ENCODE data around the gene ANKRD31. TPM values are rescaled to one million over a fixed set of nuclear protein-coding genes. Genes with fewer than 3 reads are reported as not detected.

The ANKRD31 gene
- polyA plus RNA-seq, 4 donors = 0.48 to 0.67 (median 0.52) TPM

DNA sequence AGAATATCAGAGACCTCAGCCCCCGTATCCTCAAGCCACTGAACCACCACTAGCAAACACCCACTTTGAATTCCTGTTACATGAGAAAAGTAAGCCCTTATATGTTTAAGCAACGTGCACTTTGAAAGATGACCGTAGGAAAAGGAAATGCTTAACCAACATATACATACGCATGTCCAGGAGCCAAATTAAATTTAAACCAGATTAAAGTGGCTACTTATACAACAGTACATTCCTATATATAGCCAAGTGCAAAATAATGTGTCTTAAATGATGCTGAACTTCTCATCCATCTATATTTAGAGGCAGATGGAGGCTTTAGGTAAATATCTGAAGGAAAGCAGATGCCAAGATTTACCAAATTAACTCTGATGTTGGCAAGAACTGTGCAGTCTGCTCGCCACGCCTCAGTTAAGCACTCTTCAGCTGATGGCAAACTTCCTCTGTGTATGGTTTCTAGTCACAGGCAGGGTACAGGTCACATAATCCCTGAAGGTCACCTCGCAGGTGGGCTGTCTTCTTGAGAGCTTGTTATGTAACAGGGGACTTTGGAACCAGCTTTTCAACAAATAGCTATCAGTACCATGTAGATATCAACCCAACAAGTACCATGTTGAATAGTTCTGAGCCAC lies 192.9 kb downstream of the ANKRD31 start:
- DNase-seq (ENCODE audit: low read depth in 4 of 4, low spot score in 3 of 4) = no peak

- DNase-seq (ENCODE audit: low read depth in 4 of 4, low spot score in 3 of 4) = no peak
Measured at GRCh38 chr5:75042522-75042921, 194.2 kb downstream of the ANKRD31 start.

DNA sequence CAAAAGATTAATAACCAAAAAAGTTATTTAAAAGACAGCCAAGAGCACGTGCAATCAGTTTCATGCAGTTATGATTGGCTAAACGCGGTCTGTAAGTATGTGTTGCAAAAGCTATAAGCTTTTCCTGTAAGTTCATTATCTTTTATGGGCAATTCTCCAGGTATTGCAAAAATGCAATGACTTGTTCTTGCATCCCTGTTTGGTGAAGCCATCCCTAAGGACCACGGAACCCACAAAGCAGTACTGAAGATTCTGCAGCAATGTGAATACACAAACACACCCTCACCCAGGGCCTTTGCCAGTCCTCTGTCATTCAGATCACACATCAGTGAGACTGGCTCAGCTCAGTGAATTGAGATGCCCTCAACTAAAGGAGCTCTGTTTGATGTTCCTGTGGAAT lies 195.7 kb downstream of the ANKRD31 start:
- DNase-seq (ENCODE audit: low read depth in 4 of 4, low spot score in 3 of 4) = no peak

DNA sequence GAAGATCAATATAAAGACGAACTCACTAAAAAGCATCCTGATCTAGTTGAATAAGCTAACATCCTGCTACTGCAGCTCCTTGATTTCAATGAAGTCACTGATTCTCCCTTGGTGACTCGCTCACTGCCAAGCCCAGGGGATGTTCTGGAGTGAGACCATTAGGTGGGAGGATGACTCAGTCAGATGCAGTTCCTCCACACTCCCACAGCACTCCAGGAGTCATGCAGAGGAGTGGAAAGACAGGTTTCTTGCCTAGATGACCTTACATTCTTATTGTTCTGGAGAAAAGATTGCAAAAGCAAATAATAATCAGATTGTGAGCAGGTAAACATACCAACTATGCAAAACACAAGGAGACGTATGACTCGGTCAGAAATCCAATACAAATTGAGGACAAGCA lies 199.6 kb downstream of the ANKRD31 start:
- no peak for DNase-seq (ENCODE audit: low read depth in 4 of 4, low spot score in 3 of 4)

DNA sequence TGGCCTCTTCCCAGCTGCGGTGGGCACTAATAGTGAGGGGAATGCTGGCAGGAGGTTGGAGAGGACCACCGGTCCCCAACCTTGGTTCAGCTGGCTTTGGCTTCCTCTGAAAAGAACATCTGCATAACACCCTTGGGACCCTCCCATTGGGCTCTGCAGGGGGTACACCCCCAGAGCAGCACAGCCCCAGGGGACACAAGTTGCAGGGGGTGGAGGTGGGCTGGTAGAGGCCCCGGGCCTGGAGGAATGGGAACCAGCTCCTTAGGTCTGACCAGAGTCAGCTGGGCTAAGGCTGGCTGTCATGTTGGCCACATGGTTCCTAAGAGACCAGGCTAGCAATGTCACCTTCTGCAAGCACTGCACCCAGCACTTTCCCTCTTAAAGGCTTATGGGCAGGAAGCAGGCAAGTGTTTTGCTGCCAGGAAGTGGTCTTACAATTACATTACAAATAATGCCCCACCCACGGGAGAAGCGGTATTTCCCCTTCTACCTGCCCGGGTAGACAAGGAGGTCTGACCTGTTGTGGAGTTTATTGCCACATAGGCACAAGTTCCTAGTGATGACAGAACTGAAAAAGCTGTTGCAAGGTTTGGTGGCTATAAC lies 202.4 kb downstream of the ANKRD31 start:
- no peak for DNase-seq (ENCODE audit: low read depth in 4 of 4, low spot score in 3 of 4)

DNA sequence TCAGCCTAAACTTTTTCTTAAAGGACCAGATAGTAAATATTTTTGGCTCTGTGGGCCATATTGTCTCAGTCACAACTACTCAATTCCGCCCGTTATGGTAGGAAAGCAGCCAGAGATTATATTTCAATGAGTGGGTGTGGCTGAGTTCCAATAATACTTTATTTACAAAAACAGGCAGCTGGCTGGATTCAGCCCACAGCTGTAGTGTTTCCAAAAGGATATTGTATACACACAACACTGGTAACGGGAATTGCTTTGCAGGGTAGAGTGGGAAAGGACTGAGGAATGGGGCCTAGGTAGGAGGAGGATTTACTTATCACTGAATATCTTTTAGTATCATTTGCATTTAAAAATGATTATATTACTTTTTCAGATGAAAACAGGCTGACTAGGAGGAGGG lies 205.3 kb downstream of the ANKRD31 start:
- no peak for DNase-seq (ENCODE audit: low read depth in 4 of 4, low spot score in 3 of 4)

GRCh38 chr5:75028090-75028489 lies 208.6 kb downstream of the ANKRD31 start:
- no peak for DNase-seq (ENCODE audit: low read depth in 4 of 4, low spot score in 3 of 4)

- no peak for DNase-seq (ENCODE audit: low read depth in 4 of 4, low spot score in 3 of 4)
Measured at GRCh38 chr5:75023368-75024159, 213.1 kb downstream of the ANKRD31 start.

GRCh38 chr5:75021800-75022199 lies 214.9 kb downstream of the ANKRD31 start:
- DNase-seq (ENCODE audit: low read depth in 4 of 4, low spot score in 3 of 4) = no peak

DNA sequence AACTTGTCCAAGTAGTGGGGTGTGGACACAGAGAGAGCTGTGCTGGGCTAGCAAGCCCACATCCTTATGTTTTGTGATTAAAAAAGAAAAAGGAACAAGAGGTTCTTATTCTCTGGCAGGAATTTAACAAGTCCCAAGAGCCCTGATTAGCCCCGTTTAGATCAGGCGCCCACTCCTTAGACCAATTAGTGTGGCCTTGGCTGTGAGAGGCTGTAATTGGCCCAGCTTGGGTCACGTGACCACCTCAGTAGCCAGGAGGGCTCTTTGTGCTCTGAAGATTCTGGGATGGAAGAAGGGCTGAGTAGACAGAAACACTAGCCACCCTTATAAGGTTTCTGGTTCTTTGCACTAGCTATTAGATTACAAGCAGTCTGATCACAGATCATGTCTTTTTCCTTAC lies 215.5 kb downstream of the ANKRD31 start:
- no peak for DNase-seq (ENCODE audit: low read depth in 4 of 4, low spot score in 3 of 4)

DNA sequence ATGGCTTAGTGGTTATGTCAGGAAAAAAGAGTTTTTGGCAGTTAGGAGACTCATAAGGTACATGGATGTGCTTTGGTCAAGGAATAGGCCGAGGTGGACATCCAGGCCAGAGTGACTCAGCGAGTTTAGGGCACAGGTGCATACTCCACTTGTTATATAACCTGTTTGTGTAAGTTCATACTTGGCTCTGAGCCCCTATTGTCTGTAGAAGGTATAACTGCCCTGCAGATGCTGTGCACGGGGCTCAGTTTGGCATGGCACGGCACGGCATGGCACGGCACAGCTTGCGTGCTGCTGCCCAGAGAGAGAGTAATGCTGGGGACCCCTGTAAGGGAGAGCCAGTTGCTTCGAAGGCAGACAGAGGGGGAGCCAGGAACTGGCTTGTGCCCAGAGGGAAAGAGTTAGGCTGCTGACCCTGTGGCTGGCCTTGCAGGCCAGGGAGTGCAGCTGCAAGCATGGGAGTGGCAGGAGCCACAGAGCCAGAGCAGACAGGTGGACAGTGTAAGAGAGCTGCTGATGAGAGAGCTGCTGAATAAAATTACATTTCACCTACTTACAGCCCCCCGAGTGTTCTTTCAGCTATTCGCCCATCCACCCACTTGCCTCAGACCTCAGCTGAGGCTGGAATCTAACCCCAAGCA lies 216.5 kb downstream of the ANKRD31 start:
- no peak for DNase-seq (ENCODE audit: low read depth in 4 of 4, low spot score in 3 of 4)

DNA sequence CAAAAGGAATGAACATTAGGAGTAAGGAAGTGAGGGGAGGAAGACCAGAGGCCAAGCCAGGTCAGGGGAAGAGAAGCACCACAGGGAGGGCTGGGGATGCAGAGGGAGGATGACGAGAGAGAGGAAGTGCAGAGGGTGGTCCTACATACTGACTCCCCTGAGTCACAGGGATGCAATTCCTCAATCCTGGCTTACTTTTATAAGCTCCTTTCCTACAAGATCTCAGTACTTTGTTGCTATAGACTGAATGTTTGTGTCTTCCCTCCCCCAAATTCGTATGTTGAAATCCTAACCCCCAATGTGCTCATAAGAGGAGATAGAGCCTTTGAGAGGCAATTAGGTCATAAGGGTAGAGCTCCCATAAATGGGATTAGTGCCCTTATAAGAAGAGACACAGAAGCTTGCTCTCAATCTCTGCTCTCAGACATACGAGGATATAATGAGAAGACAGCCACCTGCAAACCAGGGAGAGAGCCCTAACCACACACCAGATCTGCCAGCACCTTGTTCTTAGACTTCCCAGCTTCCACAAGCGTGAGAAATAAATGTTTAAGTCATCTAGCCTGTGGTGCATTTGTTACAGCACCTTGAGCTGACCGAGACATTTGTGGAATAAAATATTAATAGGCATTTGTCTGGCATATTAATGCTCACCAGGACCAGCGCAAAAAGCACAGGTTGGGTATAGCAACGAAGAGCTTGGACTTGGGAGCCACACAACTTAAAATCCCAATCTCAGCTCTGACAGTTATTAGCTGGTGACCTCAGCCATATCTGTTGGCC lies 217.7 kb downstream of the ANKRD31 start:
- no peak for DNase-seq (ENCODE audit: low read depth in 4 of 4, low spot score in 3 of 4)

Other genes starting within 250 kb of the ANKRD31 start
- gene GCNT4, start 184.3 kb downstream of the ANKRD31 start, polyA plus RNA-seq (ENCODE audit: insufficient read length in 4 of 4) = 10 to 100 TPM; 10.6 to 23.8 (median 15.7) TPM
- gene HMGCR, start 100.3 kb upstream of the ANKRD31 start, polyA plus RNA-seq (ENCODE audit: insufficient read length in 4 of 4) = 10 to 100 TPM; 65.5 to 91.4 (median 82.3) TPM

Measured in right renal pelvis (tissue), 4 donors.